ENCODE results near the gene ASPSCR1.
A peak's percentile ranks its signal among the peaks of the same experiment; 100 is the strongest.

The ASPSCR1 gene

GRCh38 chr17:82065193-82065637 is 87.8 kb downstream of the ASPSCR1 start:
- peak overlapping the region; percentile 95 for H3K27ac ChIP-seq
- TF ChIP-seq, protein P1, sequence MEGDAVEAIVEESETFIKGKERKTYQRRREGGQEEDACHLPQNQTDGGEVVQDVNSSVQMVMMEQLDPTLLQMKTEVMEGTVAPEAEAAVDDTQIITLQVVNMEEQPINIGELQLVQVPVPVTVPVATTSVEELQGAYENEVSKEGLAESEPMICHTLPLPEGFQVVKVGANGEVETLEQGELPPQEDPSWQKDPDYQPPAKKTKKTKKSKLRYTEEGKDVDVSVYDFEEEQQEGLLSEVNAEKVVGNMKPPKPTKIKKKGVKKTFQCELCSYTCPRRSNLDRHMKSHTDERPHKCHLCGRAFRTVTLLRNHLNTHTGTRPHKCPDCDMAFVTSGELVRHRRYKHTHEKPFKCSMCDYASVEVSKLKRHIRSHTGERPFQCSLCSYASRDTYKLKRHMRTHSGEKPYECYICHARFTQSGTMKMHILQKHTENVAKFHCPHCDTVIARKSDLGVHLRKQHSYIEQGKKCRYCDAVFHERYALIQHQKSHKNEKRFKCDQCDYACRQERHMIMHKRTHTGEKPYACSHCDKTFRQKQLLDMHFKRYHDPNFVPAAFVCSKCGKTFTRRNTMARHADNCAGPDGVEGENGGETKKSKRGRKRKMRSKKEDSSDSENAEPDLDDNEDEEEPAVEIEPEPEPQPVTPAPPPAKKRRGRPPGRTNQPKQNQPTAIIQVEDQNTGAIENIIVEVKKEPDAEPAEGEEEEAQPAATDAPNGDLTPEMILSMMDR (conservative IDR thresholded peaks at IDR 0.05) = no peak

DNA sequence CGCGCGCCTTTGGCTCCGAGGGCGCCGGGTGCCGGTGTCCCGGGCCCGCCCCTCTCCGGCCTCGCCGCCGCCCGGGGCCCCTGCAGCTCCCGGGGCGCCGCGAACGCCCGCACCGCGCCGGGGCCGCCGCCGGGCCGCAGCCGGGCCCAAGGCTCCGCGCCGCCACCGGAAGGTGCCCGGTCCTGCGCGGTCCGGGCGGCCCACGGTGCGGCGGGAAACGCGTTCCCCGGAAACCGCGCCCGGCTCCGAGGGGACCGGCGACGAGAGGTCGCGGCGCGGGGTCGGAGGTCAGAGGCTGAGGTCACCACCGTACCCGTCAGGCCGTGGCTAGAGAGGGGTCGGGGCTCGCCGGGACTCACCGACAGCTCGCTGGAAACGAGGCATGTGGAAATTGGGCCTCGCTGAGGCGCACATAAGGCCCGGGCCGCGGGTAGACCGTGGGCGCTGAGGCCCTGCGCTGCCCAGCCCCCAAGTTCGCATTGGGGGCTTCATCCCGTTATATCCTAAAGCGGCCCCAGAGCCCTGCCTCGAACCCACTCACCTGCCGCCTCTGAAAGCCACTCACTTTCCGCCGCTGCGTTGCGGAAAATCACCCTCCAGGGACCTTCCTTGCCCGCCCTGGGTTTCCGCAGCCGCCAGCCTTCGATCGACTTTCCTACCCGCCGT is 88.3 kb downstream of the ASPSCR1 start, which contains the start of gene DUS1L:
DUS1L (minus strand) TSS at position 167 of the 666 bp plus-strand sequence. CDS start 745 bp downstream, outside the sequence.
- peak within 1 kb of the TSS; percentile 95 for H3K27ac ChIP-seq
- TF ChIP-seq, protein P1 (conservative IDR thresholded peaks at IDR 0.05) = no peak
